Skeletal muscle satellite cell (primary cell): ENCODE data around the gene PPP1R12B.

Experiments
- H3K27me3 ChIP-seq: 2 replicates; pipeline ENCODE4 v1.7.0; 2013; ENCODE audit warnings: low read length; ENCODE audit not compliant: control insufficient read depth, insufficient read depth
- H3K36me3 ChIP-seq: 2 replicates; pipeline ENCODE4 v1.7.0; 2013; ENCODE audit warnings: mild to moderate bottlenecking, control low read depth, low read length; ENCODE audit not compliant: insufficient read depth
- H3K4me1 ChIP-seq: 2 replicates; pipeline ENCODE4 v1.7.0; 2013; ENCODE audit warnings: low read length; ENCODE audit not compliant: control insufficient read depth, insufficient read depth
- H3K4me2 ChIP-seq: 2 replicates; pipeline ENCODE4 v1.7.0; 2013; ENCODE audit warnings: mild to moderate bottlenecking, low read length
- H3K4me3 ChIP-seq: 2 replicates; pipeline ENCODE4 v1.7.0; 2013; ENCODE audit warnings: low read length
- H3K9ac ChIP-seq: 2 replicates; pipeline ENCODE4 v1.7.0; 2013; ENCODE audit warnings: mild to moderate bottlenecking, low read depth, low read length, moderate library complexity
- H3K9me3 ChIP-seq: replicated peaks from 2 replicates; pipeline ENCODE4 v1.7.0; 2013; ENCODE audit warnings: mild to moderate bottlenecking, control low read depth, low read length

PPP1R12B gene

GRCh38 chr1:202561240-202561639 is 212.7 kb downstream of the PPP1R12B start:
- H3K4me3 ChIP-seq, result no peak overlapping the region
- H3K9me3 ChIP-seq, result no peaks in the 10 kb centered on the region
- H3K36me3 ChIP-seq, result no peaks in the 10 kb centered on the region
- H3K27me3 ChIP-seq, result no peaks in the 10 kb centered on the region
- H3K9ac ChIP-seq, result no peak overlapping the region
- H3K4me2 ChIP-seq, result no peak overlapping the region
- H3K4me1 ChIP-seq, result no peaks in the 10 kb centered on the region

- H3K4me2 ChIP-seq, result no peak overlapping the region
- H3K36me3 ChIP-seq, result no peaks in the 10 kb centered on the region
- H3K9me3 ChIP-seq, result no peaks in the 10 kb centered on the region
- peaks cover 4% of the 10 kb centered on the region for H3K4me1 ChIP-seq
- no peaks in the 10 kb centered on the region for H3K27me3 ChIP-seq
- H3K9ac ChIP-seq, result no peak overlapping the region
- no peak overlapping the region for H3K4me3 ChIP-seq
Observed at GRCh38 chr1:202561726-202562443, 213.4 kb downstream of the PPP1R12B start.

DNA sequence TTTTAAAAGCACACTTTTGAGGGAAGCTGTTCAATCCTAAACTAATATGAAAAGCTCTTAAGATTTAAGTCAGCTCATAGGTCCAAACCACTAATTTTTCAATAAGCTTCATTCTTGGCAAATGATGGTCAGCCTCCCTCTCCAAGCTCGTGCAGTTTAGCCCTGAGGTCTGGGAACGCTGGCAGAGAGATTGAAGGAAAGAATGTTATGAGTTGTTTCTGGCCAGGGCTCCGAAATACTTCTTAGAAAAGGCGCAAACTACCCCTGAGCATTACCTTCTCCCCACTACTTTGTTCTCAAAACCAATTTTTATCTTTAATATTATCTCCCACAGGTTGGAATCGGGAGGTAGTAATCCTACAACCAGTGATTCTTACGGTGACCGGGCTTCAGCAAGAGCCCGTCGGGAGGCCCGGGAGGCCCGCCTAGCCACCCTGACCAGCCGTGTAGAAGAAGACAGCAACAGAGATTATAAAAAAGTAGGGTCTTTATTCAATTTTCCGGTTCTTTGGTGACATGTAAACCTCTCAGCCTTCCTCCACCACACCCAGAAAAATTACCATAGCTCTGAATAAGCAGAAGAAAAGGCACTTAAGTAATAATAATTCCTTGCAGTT is 214.1 kb downstream of the PPP1R12B start:
- Histone ChIP-seq H3K27me3 (no peaks in the 10 kb centered on the region), H3K4me3 (no peak overlapping the region), H3K4me2 (no peak overlapping the region), H3K4me1 (peaks cover 11% of the 10 kb centered on the region), H3K9me3 (no peaks in the 10 kb centered on the region), H3K36me3 (no peaks in the 10 kb centered on the region), H3K9ac (no peak overlapping the region)

DNA sequence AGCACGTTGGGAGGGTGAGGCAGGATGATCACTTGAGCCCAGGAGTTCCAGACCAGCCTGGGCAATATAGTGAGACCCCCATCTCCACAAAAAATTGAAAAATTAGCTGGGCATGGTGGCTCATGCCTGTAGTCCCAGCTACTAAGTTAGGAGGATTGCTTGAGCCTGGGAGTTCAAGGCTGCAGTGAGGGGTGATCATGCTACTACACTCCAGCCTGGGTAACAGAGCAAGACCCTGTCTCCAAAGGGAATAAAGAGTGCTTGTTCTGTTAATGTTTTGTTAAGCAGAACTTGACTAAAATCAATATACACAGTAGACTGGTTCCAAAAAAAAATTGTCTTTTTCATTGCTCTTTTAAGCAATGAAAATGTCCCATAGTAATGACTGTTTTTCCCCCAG is 215.3 kb downstream of the PPP1R12B start:
- Histone ChIP-seq H3K9me3 (no peaks in the 10 kb centered on the region), H3K27me3 (no peaks in the 10 kb centered on the region), H3K9ac (no peak overlapping the region), H3K4me2 (no peak overlapping the region), H3K4me3 (no peak overlapping the region), H3K36me3 (no peaks in the 10 kb centered on the region), H3K4me1 (peaks cover 24% of the 10 kb centered on the region)

- no peak overlapping the region for H3K4me2 ChIP-seq
- H3K36me3 ChIP-seq, result no peaks in the 10 kb centered on the region
- no peak overlapping the region for H3K4me3 ChIP-seq
- H3K9me3 ChIP-seq, result no peaks in the 10 kb centered on the region
- no peaks in the 10 kb centered on the region for H3K27me3 ChIP-seq
- H3K9ac ChIP-seq, result no peak overlapping the region
- peaks cover 36% of the 10 kb centered on the region for H3K4me1 ChIP-seq
Observed at GRCh38 chr1:202564958-202565495, 216.5 kb downstream of the PPP1R12B start.

- no peak overlapping the region for H3K9ac ChIP-seq
- H3K36me3 ChIP-seq, result no peaks in the 10 kb centered on the region
- no peak overlapping the region for H3K4me3 ChIP-seq
Observed at GRCh38 chr1:202565890-202566602, 217.5 kb downstream of the PPP1R12B start.

DNA sequence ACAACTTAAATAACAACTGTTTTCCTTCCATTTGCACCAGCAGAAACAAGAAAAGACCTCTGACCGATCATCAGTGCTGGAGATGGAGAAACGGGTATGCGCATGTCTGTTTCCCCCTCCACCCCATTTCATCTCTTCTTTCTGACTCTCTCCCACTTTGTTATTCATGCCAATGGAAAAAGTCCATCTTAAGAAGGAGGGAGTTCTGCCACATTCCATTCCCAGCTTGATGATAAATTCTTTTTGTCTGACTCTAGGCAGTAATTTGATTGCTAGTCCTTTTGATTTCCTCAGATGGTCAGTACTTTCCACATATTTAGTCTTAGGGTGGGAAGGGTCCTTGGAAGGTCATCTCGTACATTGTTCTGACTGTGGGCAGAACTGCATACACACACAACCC is 219.2 kb downstream of the PPP1R12B start:
- Histone ChIP-seq H3K36me3 (no peaks in the 10 kb centered on the region), H3K4me2 (peak overlapping the region; percentile 12)

More at GRCh38 chr1:202565890-202566602, 217.5 kb downstream of the PPP1R12B start:
- Histone ChIP-seq H3K27me3 (no peaks in the 10 kb centered on the region), H3K4me1 (peaks cover 36% of the 10 kb centered on the region), H3K9me3 (no peaks in the 10 kb centered on the region), H3K4me2 (no peak overlapping the region)

DNA sequence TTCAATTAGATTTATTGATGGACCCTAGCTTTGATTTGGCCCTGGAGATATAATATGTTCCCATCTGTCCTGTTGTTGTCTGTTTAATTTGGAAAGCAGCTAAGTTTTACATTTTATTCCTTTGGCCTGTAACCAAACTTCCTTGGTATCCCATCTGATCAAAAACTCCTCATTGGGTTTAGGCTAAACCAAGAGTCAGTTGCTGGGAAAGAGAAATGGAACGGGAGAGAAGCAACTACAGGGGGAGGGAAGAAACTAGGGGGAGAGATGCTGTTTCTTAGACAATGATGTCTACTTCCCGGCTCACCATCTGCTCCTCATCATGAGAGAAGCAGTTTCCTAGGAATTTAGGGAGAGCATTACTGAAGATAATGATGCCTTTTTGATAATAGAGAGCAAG is 219.9 kb downstream of the PPP1R12B start:
- Histone ChIP-seq H3K27me3 (no peaks in the 10 kb centered on the region), H3K4me2 (peak overlapping the region; percentile 12), H3K4me3 (no peak overlapping the region), H3K9ac (peak overlapping the region; percentile 15), H3K9me3 (no peaks in the 10 kb centered on the region), H3K4me1 (peaks cover 36% of the 10 kb centered on the region), H3K36me3 (no peaks in the 10 kb centered on the region)

More for the DNA sequence above, 219.2 kb downstream of the PPP1R12B start:
- peaks cover 36% of the 10 kb centered on the region for H3K4me1 ChIP-seq
- H3K9ac ChIP-seq, result no peak overlapping the region
- no peaks in the 10 kb centered on the region for H3K9me3 ChIP-seq
- H3K27me3 ChIP-seq, result no peaks in the 10 kb centered on the region
- no peak overlapping the region for H3K4me3 ChIP-seq

- Histone ChIP-seq H3K4me2 (no peak overlapping the region), H3K36me3 (no peaks in the 10 kb centered on the region), H3K4me1 (peaks cover 36% of the 10 kb centered on the region), H3K9me3 (no peaks in the 10 kb centered on the region), H3K9ac (peak overlapping the region; percentile 7), H3K27me3 (no peaks in the 10 kb centered on the region), H3K4me3 (no peak overlapping the region)
Observed at GRCh38 chr1:202568826-202569225, 220.3 kb downstream of the PPP1R12B start.

DNA sequence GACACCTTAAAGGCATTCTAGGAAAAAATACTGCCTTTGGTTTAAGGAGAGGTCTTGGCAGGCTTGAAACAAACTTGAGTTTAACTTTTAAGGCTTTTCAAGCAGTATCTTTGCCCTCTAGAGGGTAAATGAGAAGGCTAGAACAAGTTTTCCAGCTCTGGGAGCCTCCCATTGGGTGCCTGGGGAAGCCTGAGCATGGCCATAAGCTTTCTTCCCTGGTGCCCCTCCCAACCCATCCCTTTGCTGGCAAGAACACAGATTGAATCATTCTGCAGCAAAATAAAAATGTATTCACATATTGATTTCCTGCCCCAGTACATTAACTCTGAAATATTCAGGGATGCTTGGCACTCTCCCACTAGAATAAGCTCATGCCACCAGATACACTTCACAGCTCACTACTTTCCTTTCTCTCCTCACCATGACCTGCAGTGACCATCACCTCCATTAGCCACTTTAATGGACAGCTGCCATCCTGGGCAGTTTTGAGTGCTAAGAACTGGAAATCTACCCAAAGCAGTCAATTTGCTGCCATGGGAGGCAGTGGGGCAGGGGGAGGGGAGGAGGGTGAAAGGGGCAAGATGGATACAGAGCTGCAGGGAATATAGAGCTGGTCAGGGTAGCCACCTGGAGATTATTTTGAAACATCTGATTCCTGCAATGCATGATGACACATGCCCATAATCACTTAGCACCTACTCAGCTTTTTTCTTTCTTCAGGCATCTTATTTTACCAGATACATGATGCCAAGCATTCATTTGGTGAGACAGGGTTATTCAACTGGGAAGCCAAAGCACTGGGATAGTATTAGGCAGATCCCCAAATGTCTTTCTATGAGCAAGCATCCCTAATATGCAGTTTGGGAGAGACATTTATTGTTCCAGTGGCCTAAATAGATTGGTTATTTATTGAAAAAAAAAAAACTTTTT is 221.2 kb downstream of the PPP1R12B start:
- Histone ChIP-seq H3K9ac (peak overlapping the region; percentile 7), H3K36me3 (no peaks in the 10 kb centered on the region)

More for the DNA sequence above, 221.2 kb downstream of the PPP1R12B start:
- H3K4me3 ChIP-seq, result no peak overlapping the region
- no peaks in the 10 kb centered on the region for H3K9me3 ChIP-seq
- no peaks in the 10 kb centered on the region for H3K27me3 ChIP-seq
- no peak overlapping the region for H3K4me2 ChIP-seq
- peaks cover 39% of the 10 kb centered on the region for H3K4me1 ChIP-seq
